ENCODE results near the gene GTF2H1.
"Not testable (repeated sequence)": the region's sequence is repeated elsewhere in the genome, so short reads cannot be mapped to it uniquely, and the experiment has no call there.

GTF2H1 gene

DNA sequence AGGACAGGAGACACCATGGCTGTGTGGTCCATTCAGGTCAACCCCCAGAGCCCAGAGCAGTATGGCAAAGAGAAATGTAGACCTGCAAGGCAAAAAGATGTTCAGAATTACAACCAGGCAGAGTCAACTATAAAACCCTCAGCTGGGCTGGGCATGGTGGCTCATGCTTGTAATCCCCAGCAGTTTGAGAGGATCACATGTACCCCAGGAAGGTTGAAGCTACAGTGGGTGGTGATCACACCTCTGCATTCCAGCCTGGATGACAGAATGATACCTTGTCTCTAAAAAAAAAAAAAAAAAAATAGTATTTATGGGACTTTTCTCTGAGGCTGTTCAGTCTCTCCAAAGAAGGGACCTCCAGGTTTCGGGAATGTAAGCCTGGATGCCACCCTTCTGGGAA lies 53.6 kb downstream of the GTF2H1 start:
- no peak for DNase-seq (ENCODE audit: low read depth in 3 of 3)

DNA sequence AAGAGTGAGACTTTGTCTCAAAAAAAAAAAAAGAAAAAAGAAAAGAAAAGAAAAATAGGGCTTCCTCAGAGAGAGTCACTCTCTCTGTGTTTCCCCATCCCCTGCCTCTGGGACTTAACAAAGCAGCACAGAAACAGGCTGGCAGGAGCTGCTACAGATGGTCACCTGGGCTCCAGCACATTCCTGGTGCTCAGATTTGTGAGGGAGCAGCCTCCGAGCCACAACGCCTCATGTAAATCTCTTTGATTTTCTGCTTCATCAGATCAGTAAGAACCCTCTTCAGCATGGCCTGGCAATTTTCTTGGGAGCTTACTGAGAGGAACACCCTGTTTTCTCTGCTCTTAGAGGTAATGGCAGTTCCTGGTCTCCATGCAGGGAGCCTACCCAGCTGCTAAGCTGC lies 56.8 kb downstream of the GTF2H1 start:
- DNase-seq (ENCODE audit: low read depth in 3 of 3), result no peak

DNA sequence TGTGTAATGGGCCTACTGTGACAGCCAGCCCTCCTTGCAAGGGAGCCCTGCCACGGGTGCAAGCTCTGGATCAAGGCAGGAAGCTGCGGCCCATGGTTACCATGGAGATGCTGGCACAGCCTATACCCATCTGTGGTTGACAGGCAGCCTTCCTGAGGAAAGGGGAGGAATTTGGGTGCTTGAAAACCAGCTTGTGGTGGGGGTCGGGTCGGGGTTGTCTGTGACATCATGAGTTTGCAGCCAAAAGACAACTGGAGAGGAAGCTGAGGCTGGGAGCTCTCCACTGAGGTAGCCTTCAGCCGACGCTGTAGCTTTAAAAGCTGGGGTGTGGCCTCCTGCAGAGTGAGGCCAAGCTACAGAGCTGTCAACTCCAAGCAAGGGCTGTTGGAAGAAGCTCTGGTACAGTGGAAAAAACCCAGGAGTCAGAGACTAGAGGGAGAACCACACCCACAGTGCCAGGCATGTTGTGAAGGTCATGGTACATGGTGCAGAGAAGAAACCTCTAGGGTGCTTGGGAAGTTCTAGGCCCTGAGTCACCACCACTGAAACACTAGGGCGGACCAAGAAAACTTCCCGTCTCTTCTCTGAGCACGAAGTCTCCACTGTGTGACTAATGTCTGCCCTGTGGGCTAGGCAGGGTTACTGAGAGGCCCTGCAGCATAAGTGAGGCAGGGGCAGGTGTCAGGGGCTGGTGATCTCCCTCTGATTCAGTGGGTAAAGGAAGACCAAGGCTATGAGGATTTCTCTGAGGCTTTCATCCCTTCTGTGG lies 61.2 kb downstream of the GTF2H1 start:
- peak; percentile 61 to 80 (median 67) for DNase-seq (ENCODE audit: low read depth in 3 of 3)

DNA sequence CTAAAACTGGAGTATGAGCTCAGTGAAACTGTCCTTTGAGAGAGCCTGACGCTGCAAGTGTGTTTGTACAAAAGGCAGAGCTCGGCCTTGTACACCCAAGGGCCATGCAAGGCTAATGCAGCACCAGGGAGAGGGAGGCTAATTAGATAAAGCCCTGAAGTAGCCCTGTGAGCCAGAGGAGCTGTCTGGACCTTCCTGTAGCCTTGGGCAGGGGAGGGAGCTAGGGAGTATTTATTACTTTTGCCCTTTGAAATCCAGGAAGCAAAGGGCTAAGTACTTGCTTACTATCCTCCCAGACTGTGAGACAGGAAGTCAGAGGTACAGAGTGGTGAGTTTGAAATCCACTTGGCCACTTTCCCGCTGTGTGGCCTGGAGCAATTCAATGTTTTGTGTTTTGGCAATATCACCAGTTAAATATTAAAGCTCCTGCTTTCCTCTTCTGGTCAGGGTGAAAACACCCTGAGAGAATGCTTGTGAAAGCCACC lies 61.8 kb downstream of the GTF2H1 start:
- no peak for DNase-seq (ENCODE audit: low read depth in 3 of 3)

DNA sequence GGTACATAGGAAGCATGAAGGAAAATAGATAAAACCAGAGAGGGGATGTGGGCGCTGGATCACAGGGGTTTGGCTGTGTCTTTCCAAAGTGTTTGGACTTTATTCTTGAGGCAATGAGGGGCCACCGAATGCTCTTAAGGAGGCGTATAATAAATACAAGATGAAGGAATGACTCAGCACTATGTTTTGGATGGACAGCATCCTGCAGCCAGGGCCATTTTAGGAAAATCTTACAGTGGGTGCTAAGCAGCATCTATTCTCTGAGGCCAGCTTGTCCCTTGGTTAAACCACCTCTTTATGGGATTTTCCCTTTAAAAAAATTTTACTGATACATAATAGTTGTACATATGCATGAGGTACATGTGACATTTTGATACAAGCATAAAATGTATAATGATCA lies 67.7 kb downstream of the GTF2H1 start:
- DNase-seq (ENCODE audit: low read depth in 3 of 3), result no peak

DNA sequence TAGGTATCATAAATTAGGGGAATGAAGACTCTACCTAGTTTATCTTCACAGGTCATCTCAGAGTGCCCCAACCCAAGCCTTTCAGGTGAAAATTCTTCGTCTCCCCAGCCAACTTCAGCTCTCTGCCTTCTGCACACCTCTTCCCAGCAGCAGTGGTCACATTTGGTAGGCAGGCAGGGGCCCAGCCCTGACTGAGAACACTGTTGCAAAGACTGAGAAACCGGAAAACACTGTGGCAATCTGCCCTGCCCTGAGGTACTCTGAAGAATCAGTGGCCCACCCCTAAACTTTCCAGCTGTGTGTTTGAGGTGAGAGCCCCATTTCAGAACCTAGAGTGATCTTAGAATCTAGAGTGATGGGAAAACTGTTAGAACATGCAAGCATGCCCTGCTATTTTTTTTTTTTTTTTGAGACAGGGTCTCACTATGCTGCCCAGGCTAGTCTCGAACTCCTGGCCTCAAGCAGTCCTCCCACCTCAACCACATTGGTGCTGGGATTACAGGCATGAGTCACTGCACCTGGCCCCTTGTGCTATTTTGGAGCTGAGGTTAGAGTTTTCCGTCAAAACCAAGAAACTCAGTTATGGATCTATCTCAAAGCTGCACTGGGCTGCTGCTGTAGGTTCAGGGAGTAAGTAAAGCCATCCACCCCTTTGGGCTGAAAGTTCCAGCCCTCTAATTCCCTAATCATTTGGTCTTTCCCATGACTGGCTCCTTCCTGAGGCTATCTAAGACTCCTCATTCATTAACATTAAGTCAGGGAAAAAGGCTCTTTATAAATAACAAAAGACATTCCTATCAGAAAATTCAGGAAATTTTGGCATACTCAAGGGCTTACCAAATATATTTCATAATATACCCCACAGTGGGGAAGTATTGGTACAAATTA lies 70.3 kb downstream of the GTF2H1 start:
- peak in 1 of 3 experiments; percentile 21 for DNase-seq (ENCODE audit: low read depth in 3 of 3)

DNA sequence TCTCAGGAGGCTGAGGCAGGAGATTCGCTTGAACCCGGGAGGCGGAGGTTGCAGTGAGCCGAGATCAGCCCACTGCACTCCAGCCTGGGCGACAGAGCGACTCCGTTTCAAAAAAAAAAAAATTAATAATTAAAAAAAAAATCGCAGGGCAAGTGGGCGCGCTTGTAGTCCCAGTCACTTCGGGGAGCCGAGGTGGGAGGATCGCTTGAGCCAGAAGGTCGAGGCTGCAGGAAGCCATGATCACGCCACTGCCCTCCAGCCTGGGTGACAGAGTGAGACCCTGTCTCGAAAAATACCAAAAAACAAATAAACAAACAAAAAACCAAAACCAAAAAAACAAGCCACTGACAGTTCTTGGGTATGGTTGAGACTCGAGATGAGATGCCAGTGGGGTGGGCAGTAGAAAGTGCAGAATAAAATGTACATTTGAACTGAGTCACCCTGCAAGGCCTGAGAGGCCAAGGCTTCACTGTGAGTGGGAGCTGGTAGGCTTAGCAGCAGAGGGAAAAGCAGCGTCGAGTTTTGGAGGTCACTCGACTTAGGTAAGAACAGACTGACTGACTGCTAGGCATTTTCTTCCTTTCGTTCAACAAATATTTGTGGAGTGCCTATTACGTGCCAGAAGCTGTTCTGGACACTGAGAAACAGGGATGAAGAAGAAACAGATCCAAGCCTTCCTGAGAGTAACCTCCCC lies 71.4 kb downstream of the GTF2H1 start:
- no peak for DNase-seq (ENCODE audit: low read depth in 3 of 3)

DNA sequence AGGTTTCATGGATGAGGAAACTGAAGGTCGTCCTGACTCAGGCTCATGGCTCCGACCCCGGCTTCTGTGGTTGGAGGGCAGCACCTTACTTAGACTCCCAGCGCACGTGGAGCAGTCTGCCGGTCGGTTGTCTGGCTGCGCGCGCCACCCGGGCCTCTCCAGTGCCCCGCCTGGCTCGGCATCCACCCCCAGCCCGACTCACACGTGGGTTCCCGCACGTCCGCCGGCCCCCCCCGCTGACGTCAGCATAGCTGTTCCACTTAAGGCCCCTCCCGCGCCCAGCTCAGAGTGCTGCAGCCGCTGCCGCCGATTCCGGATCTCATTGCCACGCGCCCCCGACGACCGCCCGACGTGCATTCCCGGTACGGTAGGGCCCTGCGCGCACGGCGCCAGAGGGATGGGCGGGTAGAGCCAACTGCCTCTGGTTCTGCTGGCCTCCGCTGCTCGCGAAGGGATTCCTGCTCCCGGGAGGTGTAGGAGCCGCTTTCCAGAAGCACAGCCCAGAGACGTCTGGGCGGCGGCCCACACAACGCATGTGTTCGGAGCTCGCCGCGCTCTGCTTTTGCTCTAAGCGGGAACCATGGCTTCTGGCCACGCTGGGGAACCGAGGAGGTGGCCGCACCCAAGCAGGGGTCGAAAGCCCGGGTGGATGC lies 72.0 kb downstream of the GTF2H1 start, which contains the start of gene LDHA:
LDHA (plus strand) TSS at position 289 of the 653 bp plus-strand sequence. CDS start 2,280 bp downstream, outside the sequence.
- peak; percentile 98 to 100 (median 99) for DNase-seq (ENCODE audit: low read depth in 3 of 3)

DNA sequence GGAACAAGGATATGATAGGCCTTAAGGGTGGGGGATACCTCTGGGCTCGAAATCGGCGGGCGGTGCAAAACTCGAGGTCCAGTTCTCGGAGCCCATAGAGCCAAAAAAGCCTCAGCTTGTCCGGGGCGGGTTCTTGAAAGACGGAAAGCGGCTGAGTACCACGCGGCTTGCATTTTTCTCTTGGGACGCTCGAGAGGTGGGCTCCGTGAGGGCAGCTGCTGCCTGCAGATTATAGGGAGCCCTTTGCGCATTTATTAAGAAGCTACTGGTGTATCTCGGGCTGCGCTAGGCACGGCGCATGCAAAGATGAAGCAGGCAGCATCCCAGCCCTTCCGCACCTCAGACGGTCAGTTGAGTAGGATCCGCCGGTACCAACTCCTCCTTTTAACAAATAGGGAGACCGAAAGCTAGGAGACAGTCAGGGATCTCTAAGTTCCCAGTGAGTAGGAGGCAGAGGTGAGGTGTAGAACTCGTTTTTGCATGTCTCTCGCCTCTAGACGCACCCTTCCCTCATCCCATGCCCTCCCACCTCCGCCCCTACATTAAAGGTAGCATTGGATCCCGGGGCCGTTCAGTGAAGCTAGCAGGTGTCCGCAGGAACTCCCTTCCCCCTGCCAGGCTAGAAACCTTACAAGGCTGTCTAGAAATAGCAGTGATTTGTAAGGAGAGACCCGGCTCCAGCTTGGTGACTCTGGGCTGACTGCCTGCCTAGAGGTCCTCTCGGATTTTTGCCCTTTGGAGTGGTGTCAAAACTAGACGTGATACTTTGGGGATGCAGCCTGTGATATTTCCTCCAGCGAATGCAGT lies 72.8 kb downstream of the GTF2H1 start:
- peak in 1 of 3 experiments; percentile 26 for DNase-seq (ENCODE audit: low read depth in 3 of 3)

DNA sequence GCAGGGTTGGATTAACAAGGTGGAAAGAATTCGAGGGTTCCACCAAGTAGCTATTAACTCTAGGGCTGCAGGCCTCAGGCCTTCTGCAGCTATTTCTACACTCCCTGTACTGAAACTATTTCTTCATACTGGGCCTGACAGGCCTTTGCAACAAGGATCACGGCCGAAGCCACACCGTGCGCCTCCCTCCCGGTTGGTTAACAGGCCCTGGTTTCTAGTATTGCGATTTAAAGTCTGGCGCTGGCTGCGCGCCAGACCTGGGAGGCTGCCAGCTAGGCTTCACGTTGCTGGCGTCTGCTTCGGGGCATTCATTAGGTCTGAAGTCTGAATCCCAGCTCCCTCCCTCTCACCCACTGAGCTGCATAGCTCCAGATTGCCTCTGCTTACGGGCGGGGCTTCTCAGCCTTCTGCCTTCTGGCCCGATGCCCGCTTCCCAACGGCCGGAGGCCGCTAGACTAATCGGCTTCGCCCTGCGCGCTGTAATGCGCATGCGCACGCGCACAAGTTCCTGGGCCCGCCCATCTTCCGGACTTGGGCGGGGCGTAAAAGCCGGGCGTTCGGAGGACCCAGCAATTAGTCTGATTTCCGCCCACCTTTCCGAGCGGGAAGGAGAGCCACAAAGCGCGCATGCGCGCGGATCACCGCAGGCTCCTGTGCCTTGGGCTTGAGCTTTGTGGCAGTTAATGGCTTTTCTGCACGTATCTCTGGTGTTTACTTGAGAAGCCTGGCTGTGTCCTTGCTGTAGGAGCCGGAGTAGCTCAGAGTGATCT lies 73.6 kb downstream of the GTF2H1 start:
- DNase-seq (ENCODE audit: low read depth in 3 of 3), result peak; percentile 86 to 93 (median 90)

DNA sequence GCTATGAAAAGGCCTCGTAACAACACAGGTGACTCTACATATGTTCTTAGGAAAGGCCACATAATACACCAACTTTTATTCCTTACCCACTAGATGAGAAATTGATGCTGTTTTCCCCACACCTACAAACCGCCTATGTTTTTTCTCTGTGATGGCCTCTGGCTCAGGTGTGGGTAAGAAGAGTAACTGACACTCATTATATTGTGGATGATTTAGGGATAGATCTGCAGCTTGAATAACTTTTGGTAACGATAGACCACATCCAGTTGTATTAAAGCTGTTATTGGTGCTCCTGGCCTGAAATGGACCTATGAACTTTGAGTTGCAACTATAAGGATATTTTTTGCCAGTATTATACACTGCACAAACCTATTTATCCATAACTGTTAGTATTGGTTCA lies 75.6 kb downstream of the GTF2H1 start:
- DNase-seq (ENCODE audit: low read depth in 3 of 3), result no peak

DNA sequence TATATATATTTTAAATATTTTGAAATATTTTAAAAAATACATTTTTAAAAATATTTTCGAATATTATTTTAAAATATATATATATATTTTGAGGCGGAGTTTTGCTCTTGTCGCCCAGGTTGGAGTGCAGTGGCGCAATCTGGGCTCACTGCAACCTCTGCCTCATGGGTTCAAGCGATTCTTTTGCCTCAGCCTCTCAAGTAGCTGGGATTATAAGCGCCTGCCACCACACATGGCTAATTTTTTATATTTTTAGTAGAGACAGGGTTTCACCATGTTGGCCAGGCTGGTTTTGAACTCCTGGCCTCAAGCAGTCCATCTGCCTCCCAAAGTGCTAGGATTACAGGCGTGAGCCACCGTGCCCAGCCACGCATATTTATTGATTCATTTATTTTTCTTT lies 78.7 kb downstream of the GTF2H1 start:
- not testable (repeated sequence) for DNase-seq (ENCODE audit: low read depth in 3 of 3)

DNA sequence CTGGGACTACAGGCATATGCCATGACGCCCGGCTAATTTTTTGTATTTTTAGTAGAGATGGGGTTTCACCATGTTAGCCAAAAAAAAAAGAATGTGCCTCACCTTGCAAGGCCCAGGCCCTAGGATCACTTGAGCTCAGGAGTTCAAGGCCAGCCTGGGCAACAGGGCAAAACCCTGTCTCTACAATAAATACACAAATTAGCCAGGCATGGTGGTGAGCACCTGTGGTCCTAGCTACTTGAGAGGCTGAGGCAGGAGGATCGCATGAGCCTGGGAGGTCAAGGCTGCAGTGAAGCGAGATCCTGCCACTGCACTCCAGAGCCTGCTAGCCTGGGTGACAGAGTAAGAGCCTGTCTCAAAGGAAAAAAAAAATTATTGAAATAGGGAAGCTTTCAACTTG lies 81.7 kb downstream of the GTF2H1 start:
- no peak for DNase-seq (ENCODE audit: low read depth in 3 of 3)

DNA sequence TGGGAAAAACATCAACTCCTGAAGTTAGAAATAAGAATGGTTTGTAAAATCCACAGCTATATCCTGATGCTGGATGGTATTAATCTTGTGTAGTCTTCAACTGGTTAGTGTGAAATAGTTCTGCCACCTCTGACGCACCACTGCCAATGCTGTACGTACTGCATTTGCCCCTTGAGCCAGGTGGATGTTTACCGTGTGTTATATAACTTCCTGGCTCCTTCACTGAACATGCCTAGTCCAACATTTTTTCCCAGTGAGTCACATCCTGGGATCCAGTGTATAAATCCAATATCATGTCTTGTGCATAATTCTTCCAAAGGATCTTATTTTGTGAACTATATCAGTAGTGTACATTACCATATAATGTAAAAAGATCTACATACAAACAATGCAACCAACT lies 85.0 kb downstream of the GTF2H1 start:
- not testable (repeated sequence) for DNase-seq (ENCODE audit: low read depth in 3 of 3)

DNA sequence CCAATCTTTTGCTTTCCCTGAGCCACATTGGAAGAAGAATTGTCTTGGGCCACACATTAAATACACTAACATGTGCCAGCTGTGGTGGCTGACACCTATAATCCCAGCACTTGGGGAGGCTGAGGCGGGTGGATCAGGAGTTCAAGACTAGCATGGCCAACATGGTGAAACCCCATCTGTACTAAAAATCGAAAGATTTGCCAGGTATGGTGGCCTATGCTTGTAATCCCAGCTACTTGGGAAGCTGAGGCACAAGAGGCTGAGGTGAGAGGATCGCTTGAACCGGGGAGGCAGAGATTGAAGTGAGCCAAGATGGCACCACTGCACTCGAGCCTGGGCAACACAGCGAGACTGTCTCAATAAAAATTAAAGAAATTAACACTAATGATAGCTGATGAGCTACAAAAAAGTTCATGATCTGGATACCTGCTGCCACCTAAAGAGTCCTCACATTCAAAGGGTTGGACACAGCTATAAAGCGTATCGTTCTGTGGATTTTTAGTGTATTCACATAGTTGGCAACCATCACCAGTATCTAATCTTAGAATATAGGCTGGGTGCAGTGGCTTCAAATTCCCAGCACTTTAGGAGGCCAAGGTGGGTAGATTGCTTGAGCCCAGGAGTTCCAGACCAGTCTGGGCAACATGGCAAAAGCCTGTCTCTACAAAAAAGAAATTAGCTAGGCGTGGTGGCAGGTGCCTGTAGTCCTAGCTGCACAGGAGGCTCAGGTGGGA lies 86.4 kb downstream of the GTF2H1 start:
- DNase-seq (ENCODE audit: low read depth in 3 of 3), result no peak

DNA sequence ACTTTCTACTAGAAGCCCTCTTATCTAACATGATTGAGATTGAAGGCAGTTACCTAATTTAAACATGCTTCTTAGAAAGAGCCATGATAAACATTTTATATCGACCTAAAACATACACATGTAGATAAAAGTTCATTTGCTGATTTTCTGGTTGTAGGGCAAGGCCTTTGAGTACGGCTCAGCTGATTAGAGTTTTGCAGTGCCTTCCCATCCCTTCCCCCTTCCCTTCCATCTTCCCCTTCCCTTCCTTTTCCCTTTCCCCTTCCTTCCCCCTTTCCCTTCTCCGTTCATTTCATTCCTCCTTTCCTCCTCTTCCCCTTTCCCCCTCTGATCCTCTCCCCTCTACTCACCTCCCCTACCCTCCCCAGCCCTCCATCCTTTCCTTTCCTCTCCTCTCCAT lies 94.1 kb downstream of the GTF2H1 start:
- no peak for DNase-seq (ENCODE audit: low read depth in 3 of 3)

All from stimulated activated CD4-positive, alpha-beta T cell treated with anti-CD3 and anti-CD28 coated beads, TNF-alpha, amount 100 ng/mL, for 24 hours (primary cell).